ENCODE results near the gene GPS2.

- TF ChIP-seq CTCF (IDR thresholded peaks at IDR 0.05), result no peak
- TF ChIP-seq EZH2 (IDR thresholded peaks at IDR 0.05; ENCODE audit: borderline replicate concordance, insufficient read depth, low read depth, low read length, poor library complexity, severe bottlenecking), result no peak
These were observed 15.5 kb upstream of the GPS2 start for GRCh38 chr17:7330638-7331015.
